Measurements from ENCODE around the gene ARHGEF16. TPM values are rescaled to one million over a fixed set of nuclear protein-coding genes. Genes with fewer than 3 reads are reported as not detected.

ARHGEF16 gene
- total and polyA plus RNA-seq, 10 donors, result 0.23 to 1.6 (median 0.84) TPM

DNA sequence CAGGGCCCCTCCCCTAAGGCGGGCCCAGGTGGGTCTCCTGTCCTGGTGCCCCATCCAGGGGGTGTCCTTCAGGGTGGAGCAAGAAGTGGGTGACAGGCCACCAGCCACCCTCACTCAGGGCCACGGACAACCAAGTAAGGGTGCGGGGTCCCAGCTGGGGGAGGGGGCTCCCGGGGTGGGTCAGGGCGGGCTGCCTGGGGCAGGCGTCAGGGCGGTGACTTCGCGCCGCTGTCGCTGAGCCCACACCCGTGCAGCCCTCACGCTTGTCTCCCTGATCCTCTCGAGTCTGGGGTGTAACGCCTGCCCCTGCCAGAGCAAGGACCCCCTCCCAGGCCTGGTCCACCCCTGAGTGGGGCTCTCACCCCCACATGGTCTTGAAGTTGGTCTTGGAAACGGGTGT lies 22.2 kb downstream of the ARHGEF16 start:
- WGBS, 5 donors, result 78 to 100% (median 90%) methylated on average over 1 to 16 of the region's 16 CpGs
- no peak overlapping the region for H3K27ac ChIP-seq
- no peaks in the 10 kb centered on the region for H3K9me3 ChIP-seq
- no peaks in the 10 kb centered on the region for H3K36me3 ChIP-seq
- H3K4me1 ChIP-seq, result peaks cover 0 to 17% (median 6%) of the 10 kb centered on the region in 6 donors
- DNase-seq, result no peak
- H3K4me3 ChIP-seq, result no peak overlapping the region
- TF ChIP-seq, protein P1, sequence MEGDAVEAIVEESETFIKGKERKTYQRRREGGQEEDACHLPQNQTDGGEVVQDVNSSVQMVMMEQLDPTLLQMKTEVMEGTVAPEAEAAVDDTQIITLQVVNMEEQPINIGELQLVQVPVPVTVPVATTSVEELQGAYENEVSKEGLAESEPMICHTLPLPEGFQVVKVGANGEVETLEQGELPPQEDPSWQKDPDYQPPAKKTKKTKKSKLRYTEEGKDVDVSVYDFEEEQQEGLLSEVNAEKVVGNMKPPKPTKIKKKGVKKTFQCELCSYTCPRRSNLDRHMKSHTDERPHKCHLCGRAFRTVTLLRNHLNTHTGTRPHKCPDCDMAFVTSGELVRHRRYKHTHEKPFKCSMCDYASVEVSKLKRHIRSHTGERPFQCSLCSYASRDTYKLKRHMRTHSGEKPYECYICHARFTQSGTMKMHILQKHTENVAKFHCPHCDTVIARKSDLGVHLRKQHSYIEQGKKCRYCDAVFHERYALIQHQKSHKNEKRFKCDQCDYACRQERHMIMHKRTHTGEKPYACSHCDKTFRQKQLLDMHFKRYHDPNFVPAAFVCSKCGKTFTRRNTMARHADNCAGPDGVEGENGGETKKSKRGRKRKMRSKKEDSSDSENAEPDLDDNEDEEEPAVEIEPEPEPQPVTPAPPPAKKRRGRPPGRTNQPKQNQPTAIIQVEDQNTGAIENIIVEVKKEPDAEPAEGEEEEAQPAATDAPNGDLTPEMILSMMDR (IDR thresholded peaks at IDR 0.05 in 8 of 11, conservative IDR thresholded peaks at IDR 0.05 in 3 of 11), result no peak
- TF ChIP-seq POLR2A (IDR thresholded peaks at IDR 0.05) (no peak), POLR2AphosphoS5 (IDR thresholded peaks at IDR 0.05) (no peak)
- intact Hi-C loops (cut with DNase I; ENCODE audit: low total_unique reads), result no loop called here
- peaks cover 0 to 64% (median 0%) of the 10 kb centered on the region in 7 donors for H3K27me3 ChIP-seq (replicated peaks in 1 of 7)

DNA sequence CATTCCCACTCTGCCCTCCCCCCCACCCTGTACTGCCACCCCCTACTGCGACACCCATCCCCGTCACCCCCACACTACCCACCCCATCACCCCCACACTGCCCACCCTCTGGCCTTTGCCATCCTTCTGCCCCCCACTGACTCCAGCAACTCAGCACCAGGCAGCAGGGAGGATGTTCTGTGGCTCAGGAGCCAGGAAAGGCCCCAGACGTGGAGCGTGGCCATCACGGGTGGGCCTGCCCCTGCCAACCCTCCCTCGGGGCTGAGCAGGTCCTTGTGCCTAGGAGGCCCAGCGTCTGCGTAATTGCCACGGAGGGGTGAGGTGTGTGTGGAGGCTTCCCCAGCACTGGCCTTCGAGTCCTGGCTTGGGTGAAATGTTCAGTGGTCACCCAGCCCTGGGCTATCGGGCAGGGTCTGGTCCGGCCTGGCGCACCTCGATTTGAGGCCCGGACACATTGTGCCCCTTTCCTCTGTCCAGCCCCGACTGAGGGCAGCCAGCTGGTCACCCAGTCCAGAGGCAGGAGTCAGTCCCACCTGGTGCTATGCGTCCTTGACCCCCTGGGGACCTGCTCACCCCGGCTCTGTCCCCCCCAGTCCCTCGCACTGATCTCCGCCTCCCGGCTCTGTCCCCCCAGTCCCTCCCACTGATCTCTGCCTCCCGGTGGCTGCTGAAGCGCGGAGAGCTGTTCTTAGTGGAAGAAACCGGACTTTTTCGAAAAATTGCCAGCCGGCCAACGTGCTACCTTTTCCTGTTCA lies 23.0 kb downstream of the ARHGEF16 start:
- Histone ChIP-seq H3K27me3 (replicated peaks in 1 of 7) (peaks cover 0 to 64% (median under 1%) of the 10 kb centered on the region in 7 donors), H3K9me3 (no peaks in the 10 kb centered on the region), H3K36me3 (no peaks in the 10 kb centered on the region), H3K4me3 (no peak overlapping the region), H3K4me1 (peaks cover 0 to 10% (median 3%) of the 10 kb centered on the region in 6 donors), H3K27ac (no peak overlapping the region)
- TF ChIP-seq POLR2A (IDR thresholded peaks at IDR 0.05), result no peak
- TF ChIP-seq POLR2AphosphoS5 (IDR thresholded peaks at IDR 0.05), result no peak
- TF ChIP-seq, protein P1 (IDR thresholded peaks at IDR 0.05 in 8 of 11, conservative IDR thresholded peaks at IDR 0.05 in 3 of 11), result no peak
- intact Hi-C loops (cut with DNase I; ENCODE audit: low total_unique reads), result no loop called here
- DNase-seq, result no peak
- WGBS, 5 donors, result 58 to 74% (median 69%) methylated on average over 14 to 28 of the region's 28 CpGs

DNA sequence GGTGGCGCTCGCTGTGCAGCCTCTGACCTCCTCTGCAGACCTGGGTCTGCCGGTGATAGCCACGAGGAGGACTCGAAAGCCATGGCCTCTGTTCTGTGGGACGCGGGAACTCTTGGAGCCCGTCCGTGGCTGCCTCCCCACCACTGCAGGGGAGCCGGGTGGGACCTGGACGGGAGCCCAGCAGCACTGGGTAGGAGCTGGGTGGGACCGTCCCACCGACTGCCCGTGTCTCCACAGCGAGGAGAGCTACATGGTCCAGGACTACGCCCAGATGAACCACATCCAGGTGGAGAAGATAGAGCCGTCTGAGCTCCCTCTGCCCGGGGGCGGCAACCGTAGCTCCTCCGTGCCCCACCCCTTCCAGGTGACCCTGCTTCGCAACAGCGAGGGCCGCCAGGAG lies 23.7 kb downstream of the ARHGEF16 start:
- H3K4me3 ChIP-seq, result no peak overlapping the region
- intact Hi-C loops (cut with DNase I; ENCODE audit: low total_unique reads), result no loop called here

More for the DNA sequence above, 23.7 kb downstream of the ARHGEF16 start:
- H3K4me1 ChIP-seq, result peaks cover 0 to 2% (median under 1%) of the 10 kb centered on the region in 6 donors
- H3K27ac ChIP-seq, result no peak overlapping the region
- peaks cover 0 to 70% (median 6%) of the 10 kb centered on the region in 7 donors for H3K27me3 ChIP-seq (replicated peaks in 1 of 7)
- H3K9me3 ChIP-seq, result no peaks in the 10 kb centered on the region
- H3K36me3 ChIP-seq, result no peaks in the 10 kb centered on the region
- DNase-seq, result no peak
- TF ChIP-seq POLR2A (IDR thresholded peaks at IDR 0.05), result no peak
- TF ChIP-seq, protein P1 (IDR thresholded peaks at IDR 0.05 in 8 of 11, conservative IDR thresholded peaks at IDR 0.05 in 3 of 11), result no peak
- whole genome bisulfite sequencing, 5 donors, result 76 to 79% (median 78%) methylated on average over 14 to 24 of the region's 24 CpGs; no CpG with 5 or more reads in 1 of the 5 donors

Data from spleen (tissue), 11 donors.